Left renal cortex interstitium (tissue), 4 donors: Measurements from ENCODE around the gene INPP5D. TPM values are rescaled to one million over a fixed set of nuclear protein-coding genes. Genes with fewer than 3 reads are reported as not detected.
"Not testable (repeated sequence)": the region's sequence is repeated elsewhere in the genome, so short reads cannot be mapped to it uniquely, and the experiment has no call there.

ENCODE experiments used
- DNase-seq, 4 donors: peaks; one replicate each; pipeline ENCODE4 v3.0.0-alpha.2; 2013; ENCODE audit warnings: low read depth in 4 of 4, low spot score in 2 of 4, missing footprints in 1 of 4
- polyA plus RNA-seq, 4 donors: library from polyadenylated mRNA; unstranded; fragments of 120-200 nt; gene quantifications; one replicate each; pipeline ENCODE4 v1.2.1, GENCODE V29; 2013; ENCODE audit not compliant: insufficient read length in 4 of 4

Gene INPP5D
- polyA plus RNA-seq, 4 donors, result 6.1 to 8.7 (median 7.6) TPM

DNA sequence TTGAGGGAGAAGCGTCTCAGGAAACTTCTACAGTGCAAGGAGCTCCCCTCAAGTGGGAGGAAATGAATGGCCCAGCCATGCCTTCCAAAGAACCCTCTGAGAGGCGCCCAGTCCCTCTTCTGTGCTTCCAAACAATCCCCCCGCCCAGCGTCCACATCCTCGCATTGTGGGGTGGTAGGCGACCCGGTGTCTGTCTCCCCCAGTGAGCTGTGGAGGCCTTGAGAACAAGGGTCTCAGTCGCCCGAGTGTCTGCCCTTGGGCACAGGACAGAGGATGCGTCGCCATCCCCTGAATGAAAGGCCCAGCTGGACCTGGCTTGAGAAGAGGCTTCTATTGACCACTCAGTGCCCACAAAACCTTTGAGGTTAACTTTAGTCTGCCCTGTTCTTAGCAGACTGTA lies 29.7 kb downstream of the INPP5D start:
- no peak for DNase-seq

DNA sequence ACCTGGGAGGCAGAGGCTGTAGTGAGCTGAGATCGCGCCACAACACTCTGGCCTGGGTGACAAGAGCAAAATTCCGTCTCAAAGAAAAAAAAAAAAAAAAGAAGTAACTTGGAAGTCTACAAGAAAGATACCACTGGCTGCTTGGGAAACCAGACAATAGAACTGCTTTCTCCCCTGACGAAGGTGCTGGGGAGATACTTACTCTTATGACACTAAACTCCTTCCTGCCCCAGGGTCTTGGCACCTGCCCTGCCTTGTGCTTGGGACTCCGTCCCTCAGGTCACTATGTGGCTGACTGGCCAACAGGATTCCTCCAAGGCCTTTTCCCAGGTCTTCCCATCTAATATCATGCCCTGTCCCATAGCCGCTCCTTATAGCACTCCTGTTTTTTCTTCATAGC lies 30.7 kb downstream of the INPP5D start:
- no peak for DNase-seq

DNA sequence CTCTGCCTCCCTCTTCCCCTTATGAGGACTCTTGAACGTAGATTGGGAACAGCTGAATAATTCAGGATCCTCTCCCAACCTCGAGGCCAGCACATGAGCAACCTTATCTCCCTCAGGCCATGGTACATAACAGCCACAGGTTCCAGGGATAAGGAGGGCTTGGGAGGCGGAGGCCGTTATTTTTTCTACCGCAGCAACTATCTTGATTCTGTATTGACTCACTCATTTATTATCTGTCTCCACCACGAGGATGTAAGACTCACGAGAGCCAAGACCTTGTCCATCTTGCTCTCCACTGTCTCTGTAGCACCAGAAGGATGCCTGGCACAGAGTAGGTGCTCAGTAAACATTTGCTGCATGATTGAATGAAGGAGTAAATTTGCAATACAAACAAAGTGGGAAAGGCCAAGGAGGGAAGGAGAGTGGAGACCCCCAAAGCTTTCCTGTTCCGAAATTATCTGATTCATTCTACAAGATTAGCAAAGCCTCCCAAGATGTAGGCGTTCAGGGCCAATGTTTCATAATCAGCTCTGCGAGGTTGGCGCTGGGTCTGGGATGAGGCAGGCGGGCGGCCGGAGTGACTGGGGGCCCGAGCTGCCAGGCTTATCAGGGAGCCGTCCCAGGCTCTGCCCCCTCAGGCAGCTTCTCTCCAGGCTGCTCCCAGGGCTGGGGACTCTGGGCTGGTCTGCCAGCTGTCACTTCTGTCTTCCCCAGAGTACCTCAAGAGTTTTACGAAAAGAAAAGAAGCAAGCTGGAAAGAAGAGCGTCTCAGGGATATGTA lies 31.6 kb downstream of the INPP5D start:
- DNase-seq, result no peak

DNA sequence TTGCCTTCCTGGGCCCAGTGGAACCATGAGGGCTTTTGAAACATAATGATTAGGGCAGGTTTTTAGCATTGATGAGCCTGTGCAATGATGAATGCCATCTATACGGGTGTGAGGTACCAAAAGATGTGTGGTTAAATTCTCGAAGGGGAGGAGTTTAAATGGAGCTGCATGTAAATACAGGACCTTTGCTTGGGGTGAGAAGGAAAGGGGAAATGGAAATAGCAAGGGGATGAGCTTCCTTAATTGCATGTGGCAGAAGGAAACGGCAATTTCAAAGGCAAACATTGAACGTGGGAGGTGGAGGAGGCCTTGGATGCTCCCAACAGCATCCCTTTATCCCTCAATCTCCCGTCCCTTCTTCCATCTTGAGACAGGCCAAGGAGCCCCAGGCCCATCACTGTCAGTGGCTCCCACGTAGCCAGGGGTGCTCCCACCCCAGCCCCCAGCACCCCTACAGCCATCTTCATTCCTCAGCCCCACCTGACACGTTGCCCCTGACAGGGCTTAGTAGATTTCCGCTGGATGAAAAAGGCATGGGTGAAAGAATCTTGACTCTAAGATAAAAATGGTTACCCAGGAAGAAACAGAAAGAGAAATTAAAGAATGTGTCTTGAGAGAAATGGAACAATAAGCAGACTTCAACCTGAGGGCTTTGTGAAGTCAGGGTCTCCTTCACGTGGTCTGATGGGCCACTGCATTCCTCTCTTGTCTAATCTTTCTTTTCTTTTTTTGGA lies 32.5 kb downstream of the INPP5D start:
- DNase-seq, result no peak

DNA sequence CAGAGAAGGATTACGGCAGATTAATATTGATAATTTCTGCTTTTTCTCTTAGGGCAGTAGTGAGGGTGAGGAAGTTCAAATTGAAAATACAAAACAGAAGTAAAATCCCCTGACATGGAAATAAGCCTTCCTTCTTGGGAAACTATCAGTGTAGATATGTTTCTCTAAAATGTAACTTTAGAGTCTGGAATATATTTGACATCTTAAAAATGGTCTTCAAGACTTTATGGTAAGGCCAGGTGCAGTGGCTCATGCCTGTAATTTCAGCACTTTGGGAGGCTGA lies 33.0 kb downstream of the INPP5D start:
- DNase-seq, result no peak

DNA sequence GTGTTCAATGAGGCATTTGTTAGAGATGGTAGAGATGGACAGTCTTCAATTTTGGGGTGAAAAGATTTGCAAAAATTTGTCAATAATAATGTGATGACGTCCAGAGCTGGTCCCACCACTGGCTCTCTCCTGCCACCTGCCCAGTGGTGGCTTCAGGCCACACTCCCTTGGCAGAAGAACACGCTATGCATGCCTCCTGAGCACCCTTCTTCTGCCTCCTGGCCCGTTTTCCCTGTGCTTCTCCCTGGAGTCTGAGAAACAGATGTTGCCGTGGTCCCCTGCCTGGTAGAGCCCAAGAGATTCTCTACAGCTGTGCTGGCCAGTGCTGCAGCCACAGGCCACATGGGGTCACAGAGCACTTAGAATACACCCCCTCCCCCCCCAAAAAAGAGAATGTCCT lies 33.6 kb downstream of the INPP5D start:
- DNase-seq, result no peak

DNA sequence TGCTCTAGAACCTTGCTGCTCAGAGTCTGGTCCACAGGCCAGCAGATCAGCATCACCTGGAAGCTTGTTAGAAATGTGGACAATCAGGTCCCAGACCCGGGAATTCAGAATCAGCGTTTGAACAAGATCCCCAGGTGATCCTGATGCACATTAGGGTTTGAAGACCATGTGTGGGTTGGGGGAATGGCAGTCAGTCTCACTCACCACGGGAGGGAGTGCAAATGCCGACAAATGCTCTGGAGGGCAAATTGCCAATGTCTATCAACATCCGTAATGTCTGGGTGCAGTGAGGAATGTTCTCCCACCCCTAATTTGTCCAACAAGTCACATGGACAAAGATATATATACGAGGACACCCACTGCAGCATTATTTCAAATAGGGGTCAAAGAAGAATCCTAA lies 34.5 kb downstream of the INPP5D start:
- no peak for DNase-seq

DNA sequence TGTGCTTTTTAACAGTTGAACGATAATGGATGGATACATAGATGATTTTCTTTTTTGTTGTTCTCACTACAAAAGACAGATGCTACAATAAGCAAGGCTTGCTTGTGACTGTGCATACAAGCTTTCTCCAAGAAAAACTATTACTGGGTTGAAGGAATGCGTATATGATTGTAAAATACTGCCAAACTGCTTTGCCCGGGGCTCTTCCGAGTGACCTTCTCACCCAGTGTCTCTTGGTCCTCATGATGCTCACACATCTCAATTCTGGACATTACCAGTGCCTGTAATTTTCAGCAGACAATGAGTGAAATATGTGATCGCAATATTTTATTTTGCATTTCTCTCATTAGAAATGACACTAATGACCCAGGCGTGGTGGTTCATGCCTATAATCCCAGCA lies 35.9 kb downstream of the INPP5D start:
- DNase-seq, result no peak

DNA sequence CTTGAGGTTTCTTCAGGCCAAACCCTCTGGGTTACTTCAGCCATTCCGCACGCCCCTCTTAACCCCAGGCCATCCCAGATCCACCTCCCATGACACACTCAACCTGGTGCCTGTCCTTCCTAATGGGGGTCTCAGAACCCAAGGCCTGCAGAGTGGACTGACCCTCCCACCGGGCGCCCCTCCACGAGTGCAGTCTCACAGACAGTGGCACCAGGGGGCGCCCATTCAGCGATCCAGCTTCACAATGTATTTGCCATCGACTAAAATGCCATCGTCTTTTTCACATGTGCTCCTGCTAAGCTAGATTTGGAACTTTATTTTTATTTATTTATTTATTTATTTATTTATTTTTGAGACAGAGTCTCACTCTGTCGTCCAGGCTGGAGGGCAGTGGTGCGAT lies 38.5 kb downstream of the INPP5D start:
- DNase-seq, result no peak

DNA sequence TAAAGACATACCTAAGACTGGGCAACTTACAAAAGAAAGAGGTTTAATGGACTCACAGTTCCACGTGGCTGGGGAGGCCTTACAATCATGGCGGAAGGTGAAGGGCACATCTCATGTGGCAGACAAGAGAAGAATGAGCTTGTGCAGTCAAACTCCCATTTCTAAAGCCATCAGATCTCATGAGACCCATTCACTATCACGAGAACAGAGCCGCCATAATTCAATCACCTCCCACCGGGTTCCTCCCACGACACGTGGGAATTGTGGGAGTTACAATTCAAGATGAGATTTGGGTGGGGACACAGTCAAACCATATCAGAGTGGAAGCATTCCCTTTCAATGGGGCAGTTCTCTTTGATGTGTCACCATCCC lies 39.7 kb downstream of the INPP5D start:
- DNase-seq, result not testable (repeated sequence)

DNA sequence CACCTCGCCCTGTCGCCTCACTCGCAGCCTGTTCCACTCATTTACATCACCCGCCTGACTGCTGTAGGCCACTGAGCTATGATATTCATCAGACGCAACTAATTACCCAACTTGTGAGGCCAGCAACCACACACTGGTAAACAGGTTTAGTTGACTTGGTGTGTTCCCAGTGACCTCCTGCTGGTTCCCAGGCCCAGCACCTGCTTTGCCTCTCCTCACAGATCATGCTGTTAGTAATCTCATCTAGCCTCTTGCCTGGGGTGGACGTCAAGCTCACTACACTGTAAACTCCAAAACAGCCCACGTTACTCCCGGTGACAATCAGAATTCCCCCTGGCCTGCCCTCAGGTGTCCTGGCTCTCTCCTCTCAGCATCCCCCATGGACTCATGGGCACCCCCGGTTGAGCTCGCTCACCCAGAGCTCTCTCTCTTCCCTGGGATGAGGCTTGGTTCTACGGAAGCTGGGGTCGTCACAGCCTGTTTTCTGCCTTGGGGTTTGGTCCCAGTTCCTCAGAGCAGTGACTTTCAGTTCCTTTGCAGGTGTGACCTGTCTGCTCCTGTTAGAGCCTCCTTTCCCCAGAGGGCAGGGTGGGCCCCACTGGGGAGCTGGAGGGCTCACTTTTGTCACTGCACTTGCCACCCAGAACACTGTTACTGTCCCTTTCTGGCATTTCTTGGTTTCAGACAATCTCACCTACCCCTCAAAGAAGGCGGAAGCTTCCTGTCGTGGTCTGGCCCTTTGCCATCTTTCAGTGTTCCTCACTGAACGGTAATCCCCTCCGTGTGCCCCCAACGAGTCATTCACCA lies 40.3 kb downstream of the INPP5D start:
- DNase-seq, result no peak

DNA sequence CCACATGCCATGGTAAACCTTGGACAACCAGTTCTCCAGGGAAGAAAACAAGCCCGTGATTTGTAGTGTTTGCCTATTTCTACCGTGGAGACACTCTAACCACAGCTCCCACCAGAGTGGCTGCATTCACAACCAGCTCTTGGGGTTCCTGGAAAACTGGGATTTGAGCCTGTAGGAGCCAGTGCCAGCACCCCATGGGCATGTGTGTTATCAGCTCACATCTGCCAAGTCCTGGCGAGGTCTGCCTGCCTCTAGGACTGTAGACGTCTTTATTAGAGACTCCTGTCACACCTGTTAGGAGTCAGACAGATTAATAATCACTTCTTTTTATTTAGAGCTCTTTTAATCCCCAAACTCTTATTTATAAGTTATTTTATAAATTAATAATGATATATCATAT lies 41.0 kb downstream of the INPP5D start:
- no peak for DNase-seq

DNA sequence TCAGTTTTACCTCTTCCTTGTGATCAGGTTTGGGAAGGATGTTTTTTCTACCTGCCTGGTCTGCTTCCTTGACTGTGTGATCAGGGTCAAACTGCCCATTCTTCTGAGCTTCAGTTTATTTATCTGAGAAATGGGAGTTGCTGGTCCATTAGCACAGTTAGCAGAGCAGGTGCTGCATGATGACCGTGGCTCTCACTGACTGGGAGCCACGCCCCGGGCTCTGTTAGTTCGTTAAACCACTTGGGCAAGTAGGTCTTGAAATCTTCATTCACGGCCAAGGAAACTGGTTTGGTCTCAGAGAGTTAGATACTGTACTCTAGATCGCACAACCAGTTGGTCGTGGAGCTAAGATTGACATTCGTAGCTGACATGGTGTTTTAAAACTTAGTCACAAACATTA lies 41.7 kb downstream of the INPP5D start:
- no peak for DNase-seq

DNA sequence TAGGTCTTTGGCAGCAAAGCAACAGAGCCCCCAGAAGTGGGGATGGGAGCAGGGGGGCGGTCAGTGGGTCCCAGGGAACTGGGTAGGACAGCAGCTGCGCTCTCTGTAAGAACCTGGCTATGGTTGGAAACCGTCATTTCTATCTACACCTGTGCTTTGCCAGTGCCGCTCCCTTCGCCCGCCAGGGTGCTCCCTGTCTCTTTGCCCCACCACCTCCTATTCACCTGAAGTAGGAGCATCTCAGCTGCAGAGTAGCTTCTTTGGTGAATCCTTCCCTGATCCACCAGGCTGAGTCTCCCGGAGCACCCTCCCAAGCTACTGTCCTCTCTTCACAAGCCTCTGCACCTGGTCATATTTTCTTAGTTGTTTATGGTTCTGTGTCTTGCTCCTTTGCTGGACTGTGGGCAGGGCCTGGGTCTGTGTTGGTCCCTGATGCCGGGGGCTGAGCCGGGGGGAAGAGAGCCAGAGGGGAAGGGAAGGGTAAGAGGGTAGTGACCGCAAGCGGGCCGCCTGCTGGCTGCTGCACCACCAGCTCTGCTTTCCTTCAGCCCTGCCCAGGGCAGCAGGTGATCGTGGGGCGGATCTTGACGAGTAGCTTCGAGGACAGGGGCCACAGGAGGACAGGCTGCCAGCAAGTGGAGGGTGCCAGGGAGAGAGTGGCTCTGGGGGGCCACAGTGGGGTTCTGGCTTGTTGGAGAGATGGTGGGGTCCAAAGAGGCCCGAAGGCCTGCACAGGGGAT lies 45.2 kb downstream of the INPP5D start:
- no peak for DNase-seq

DNA sequence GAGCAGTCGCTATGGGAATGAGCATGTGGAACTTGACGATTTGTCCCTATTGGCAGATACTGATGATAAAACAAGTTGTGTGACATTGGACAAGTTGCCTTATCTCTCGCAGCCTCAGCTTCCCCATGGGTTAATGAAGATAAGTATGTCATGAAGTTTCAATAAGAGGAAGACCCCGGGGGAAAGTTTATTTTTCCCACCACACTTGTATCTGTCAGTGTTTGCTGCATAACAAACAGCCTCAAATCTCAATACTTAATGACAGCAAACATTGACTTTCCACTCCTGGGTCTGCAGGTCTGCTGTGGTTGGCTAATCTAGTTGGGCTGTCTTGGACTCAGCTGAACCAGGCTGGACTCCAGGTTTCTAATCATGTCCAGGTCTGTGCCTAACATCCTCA lies 45.8 kb downstream of the INPP5D start:
- no peak for DNase-seq

DNA sequence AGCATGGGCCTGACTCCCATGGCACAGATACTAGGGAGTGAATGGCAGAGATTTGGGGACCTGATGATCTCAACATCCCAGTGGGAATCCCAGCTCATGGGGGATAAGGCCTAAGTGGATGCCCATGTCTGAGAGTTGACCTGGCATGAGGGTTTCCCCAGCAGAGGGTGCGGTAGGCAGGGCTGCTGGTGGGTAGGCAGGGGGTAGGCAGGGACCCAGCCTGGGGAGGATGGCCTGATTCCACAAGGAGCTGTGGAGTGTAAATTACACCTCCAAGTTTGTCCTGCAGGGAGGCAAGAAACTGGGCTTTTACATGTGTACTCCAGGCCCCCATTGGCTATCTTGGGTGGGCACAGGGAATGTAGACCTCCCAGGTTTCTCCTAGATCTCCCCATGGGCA lies 46.9 kb downstream of the INPP5D start:
- DNase-seq, result no peak

DNA sequence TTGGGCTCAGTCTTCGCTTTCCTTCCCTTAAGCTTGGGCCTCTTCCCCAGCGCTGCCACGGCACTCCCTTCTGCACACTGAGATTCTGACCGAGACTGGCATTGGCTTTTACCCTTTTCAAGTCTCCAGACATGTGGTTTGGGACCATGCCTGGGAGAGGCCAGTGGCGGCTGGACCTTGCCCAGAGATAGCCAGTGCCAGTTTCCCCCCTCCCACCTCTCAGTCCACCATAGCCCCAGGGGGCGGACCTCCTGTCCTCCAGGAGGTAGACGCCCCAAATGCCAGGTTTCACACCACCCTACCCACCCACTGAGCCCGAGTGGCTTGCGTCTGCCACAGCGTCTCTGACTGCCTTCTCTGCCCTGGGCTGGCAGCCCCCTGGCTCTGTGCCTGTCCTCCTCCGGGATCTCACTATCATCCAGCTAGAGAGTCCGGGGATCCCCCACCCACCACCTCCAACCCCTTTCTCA lies 47.7 kb downstream of the INPP5D start:
- DNase-seq, result no peak

DNA sequence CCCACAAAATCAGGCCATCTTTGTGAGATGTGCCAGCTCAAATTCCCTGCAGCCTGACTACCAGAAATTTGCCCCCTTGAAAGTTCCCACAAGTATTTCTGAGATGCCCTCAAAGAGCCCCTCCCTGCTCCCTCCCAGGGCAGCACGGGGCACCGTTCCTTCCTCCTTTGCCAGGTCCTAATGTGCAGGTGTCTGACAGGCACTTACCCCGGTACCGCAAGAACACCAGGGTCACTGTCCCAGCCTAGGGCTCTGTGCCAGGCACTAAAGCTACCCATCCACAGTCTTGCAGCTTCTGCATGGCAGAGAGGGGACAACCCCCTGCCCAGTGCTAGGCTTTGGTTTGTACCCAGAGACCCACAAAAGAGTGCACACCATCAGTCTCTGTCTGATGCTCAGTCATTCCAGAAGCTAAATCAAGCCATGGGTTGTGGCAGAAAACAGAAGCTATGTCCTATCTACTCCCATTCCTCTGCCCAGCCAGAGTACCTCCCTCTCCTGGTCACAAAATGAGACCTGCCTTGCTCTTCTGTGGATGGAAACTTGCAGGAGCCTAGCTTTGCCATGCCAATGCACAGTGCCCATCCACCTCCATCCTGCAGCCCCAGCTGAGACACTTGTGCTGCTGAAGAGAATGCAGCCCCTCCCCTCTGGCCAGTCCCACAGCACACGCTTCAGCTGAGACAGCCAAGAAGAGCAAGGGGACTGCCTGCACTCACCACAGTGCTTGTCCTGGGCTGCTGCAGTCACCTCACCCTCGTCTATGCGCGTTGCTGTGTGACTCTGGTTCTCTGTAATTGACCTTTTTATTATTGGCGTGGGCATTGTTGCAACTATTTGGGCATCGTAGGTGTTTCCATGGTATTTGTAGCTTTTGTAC lies 48.7 kb downstream of the INPP5D start:
- no peak for DNase-seq

DNA sequence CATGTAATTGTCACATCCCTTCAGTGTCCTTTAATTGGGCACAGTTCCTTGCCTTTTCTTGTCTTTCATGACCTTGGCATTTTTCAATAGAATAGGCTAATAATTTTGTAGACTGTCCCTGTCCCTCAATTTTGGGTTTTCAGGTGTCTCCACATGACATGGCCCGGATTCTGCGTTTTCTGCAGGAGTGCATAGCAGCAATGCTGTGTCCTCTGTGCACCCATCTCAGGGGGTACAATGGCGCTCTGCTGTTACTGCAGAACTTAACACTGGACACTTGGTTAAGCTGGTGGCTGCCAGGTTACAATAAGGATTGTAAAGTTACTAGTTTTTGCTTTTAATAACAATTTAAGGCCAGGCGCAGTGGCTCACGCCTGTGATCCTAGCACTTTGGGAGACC lies 51.3 kb downstream of the INPP5D start:
- DNase-seq, result no peak

DNA sequence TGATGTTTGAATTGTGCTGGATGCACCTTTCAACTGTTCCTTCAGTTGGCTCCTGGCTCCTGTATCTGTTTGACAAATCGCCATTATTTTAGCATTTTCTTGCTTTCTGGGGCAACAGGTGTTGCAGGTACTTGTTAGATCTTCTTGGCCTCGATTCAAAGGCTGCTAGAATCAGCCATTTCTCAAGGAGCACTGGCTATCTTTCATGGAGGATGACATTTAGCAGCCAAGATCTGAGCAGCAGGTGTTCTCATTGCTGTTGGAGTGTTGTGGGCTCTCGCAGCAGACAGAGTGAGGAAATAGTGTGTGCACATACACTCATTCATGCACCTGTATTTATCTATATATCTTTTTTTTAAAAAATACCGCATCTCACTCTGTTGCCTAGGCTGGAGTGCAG lies 52.2 kb downstream of the INPP5D start:
- DNase-seq, result no peak
